HG02973 (cell line): ENCODE measurements around the gene OR10G3.
"Not testable (repeated sequence)": the region's sequence is repeated elsewhere in the genome, so short reads cannot be mapped to it uniquely, and the experiment has no call there.

Experiments
- ATAC-seq: cut with Tn5 transposase; IDR thresholded peaks from one replicate; pipeline ENCODE4 v1.9.1; 2021; ENCODE audit warnings: moderate library complexity; ENCODE audit not compliant: unreplicated experiment

The OR10G3 gene

GRCh38 chr14:21579976-21580375 is at the start of gene OR10G3:
TSS of gene OR10G3 (minus strand) at chr14:21580076. CDS start at chr14:21570744, 9,332 bp downstream.
- ATAC-seq: no peak

GRCh38 chr14:21626491-21627230 is 46.8 kb upstream of the OR10G3 start:
- no peak for ATAC-seq

- no peak for ATAC-seq
Measured at GRCh38 chr14:21617614-21618013, 37.7 kb upstream of the OR10G3 start.

GRCh38 chr14:21614240-21614639 is 34.4 kb upstream of the OR10G3 start:
- ATAC-seq: no peak

- ATAC-seq: no peak
Measured at GRCh38 chr14:21612324-21612723, 32.4 kb upstream of the OR10G3 start.

- ATAC-seq: not testable (repeated sequence)
Measured at GRCh38 chr14:21602181-21602580, 22.3 kb upstream of the OR10G3 start.

GRCh38 chr14:21589317-21589716 is 9.4 kb upstream of the OR10G3 start:
- ATAC-seq: no peak

- ATAC-seq: no peak
Measured at GRCh38 chr14:21575661-21576060, 4.2 kb downstream of the OR10G3 start.

- no peak for ATAC-seq
Measured at GRCh38 chr14:21572604-21573003, 7.3 kb downstream of the OR10G3 start.

GRCh38 chr14:21558703-21559170 is 21.1 kb downstream of the OR10G3 start:
- no peak for ATAC-seq

GRCh38 chr14:21557084-21557901 is 22.6 kb downstream of the OR10G3 start:
- no peak for ATAC-seq

- no peak for ATAC-seq
Measured at GRCh38 chr14:21556378-21557083, 23.3 kb downstream of the OR10G3 start.

- no peak for ATAC-seq
Measured at GRCh38 chr14:21553266-21553665, 26.6 kb downstream of the OR10G3 start.

- ATAC-seq: not testable (repeated sequence)
Measured at GRCh38 chr14:21544588-21544987, 35.3 kb downstream of the OR10G3 start.

- ATAC-seq: no peak
Measured at GRCh38 chr14:21543963-21544362, 35.9 kb downstream of the OR10G3 start.

GRCh38 chr14:21543521-21543960 is 36.3 kb downstream of the OR10G3 start:
- no peak for ATAC-seq

- ATAC-seq: no peak
Measured at GRCh38 chr14:21541413-21542074, 38.3 kb downstream of the OR10G3 start.

- no peak for ATAC-seq
Measured at GRCh38 chr14:21539189-21539940, 40.5 kb downstream of the OR10G3 start.

GRCh38 chr14:21537090-21537424 is 42.8 kb downstream of the OR10G3 start:
- no peak for ATAC-seq

GRCh38 chr14:21536418-21537089 is 43.3 kb downstream of the OR10G3 start:
- no peak for ATAC-seq
